ENCODE results near the gene AGRN.
"Not testable (repeated sequence)": the region's sequence is repeated elsewhere in the genome, so short reads cannot be mapped to it uniquely, and the experiment has no call there.

The AGRN gene

GRCh38 chr1:1021010-1021919 is 1.3 kb downstream of the AGRN start:
- no peak for DNase-seq (ENCODE audit: low spot score)

GRCh38 chr1:1021920-1022259 is 2.0 kb downstream of the AGRN start:
- no peak for DNase-seq (ENCODE audit: low spot score)

GRCh38 chr1:1022302-1023009 is 2.5 kb downstream of the AGRN start:
- no peak for DNase-seq (ENCODE audit: low spot score)

- no peak for DNase-seq (ENCODE audit: low spot score)
These were observed 3.8 kb downstream of the AGRN start for GRCh38 chr1:1023700-1024099.

- DNase-seq (ENCODE audit: low spot score): no peak
These were observed 4.3 kb downstream of the AGRN start for GRCh38 chr1:1024149-1024770.

- DNase-seq (ENCODE audit: low spot score): no peak
These were observed 5.1 kb downstream of the AGRN start for GRCh38 chr1:1024771-1025699.

GRCh38 chr1:1025730-1026129 is 5.8 kb downstream of the AGRN start:
- DNase-seq (ENCODE audit: low spot score): no peak

GRCh38 chr1:1026599-1027413 is 6.9 kb downstream of the AGRN start:
- DNase-seq (ENCODE audit: low spot score): no peak

GRCh38 chr1:1027791-1028190 is 7.9 kb downstream of the AGRN start:
- no peak for DNase-seq (ENCODE audit: low spot score)

GRCh38 chr1:1030867-1031658 is 11.1 kb downstream of the AGRN start:
- DNase-seq (ENCODE audit: low spot score): not testable (repeated sequence)

GRCh38 chr1:1031659-1032235 is 11.8 kb downstream of the AGRN start:
- no peak for DNase-seq (ENCODE audit: low spot score)

- no peak for DNase-seq (ENCODE audit: low spot score)
These were observed 12.5 kb downstream of the AGRN start for GRCh38 chr1:1032424-1032823.

GRCh38 chr1:1033009-1033587 is 13.2 kb downstream of the AGRN start:
- peak; percentile 83 for DNase-seq (ENCODE audit: low spot score)

GRCh38 chr1:1033731-1034438 is 14.0 kb downstream of the AGRN start:
- DNase-seq (ENCODE audit: low spot score): no peak

- DNase-seq (ENCODE audit: low spot score): no peak
These were observed 14.5 kb downstream of the AGRN start for GRCh38 chr1:1034439-1034781.

- no peak for DNase-seq (ENCODE audit: low spot score)
These were observed 15.5 kb downstream of the AGRN start for GRCh38 chr1:1035291-1035943.

GRCh38 chr1:1037366-1038327 is 17.7 kb downstream of the AGRN start:
- DNase-seq (ENCODE audit: low spot score): no peak
